ENCODE data around the gene FYCO1. TPM values are rescaled to one million over a fixed set of nuclear protein-coding genes. Genes with fewer than 3 reads are reported as not detected.

Gene FYCO1
- total and polyA plus RNA-seq, 2 of the 13 experiments (the other 11 are each of a cell fraction or from before 2014, with no cell fraction given) = 2.7 to 4.2 TPM

DNA sequence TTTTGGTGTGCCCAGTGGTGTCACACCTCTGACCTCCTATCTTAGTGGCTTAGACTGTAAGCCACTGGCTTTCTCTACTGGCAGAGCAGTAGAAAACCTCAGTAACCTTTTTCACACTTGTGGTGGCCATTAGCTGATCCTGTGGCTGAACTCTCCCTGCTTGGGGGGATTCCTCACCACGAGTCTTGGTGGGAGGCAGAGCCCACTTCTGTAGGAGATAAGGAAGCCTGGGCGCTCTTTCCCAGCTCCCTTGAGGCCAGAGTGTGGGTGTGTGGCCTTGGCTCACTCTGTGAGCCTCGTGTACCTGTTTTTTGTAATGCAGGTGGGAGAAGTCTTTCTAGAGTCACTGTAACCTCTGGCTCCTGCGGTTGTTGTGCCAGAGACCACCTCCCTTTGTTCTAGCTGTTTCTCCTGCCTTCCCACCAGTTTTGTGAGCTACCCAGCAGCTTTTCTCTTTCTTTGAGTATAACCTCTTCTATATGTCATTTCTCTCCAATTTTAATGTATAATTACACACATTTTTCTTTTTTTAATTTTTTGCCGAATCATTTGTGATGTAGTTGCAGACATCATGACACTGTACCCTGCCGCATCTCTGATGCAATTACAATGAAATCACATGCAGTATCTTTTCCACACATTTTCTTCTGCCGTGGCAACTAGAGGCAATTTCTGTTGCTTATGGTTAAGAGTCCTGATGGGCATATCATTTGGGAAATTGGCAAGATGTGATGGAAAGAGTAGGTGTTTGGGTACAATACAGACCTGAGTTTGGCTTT lies 17.9 kb upstream of the FYCO1 start:
- Histone ChIP-seq H4K20me1 (ENCODE audit: insufficient read depth, low read length) (no peaks in the 10 kb centered on the region), H3K4me3 (replicated peaks in 1 of 3; ENCODE audit: insufficient read depth in 1 of 3, low read depth in 2 of 3, low read length in 3 of 3) (no peak overlapping the region), H3K9me3 (ENCODE audit: low read length) (no peaks in the 10 kb centered on the region), H3K27me3 (ENCODE audit: control insufficient read depth in 1 of 2, insufficient read depth in 2 of 2, low read length in 2 of 2) (peaks cover 1% of the 10 kb centered on the region in 2 experiments; a peak in 4 of 5 replicates), H3K4me2 (ENCODE audit: low read depth, low read length) (no peak overlapping the region), H2AFZ (ENCODE audit: low read length) (no peak overlapping the region), H3K79me2 (ENCODE audit: insufficient read depth, low read length) (no peaks in the 10 kb centered on the region), H3K4me1 (ENCODE audit: insufficient read depth, low read length) (no peaks in the 10 kb centered on the region), H3K27ac (ENCODE audit: extremely low read length, insufficient read depth, low read length) (no peak overlapping the region), H3K36me3 (replicated peaks in 1 of 2; ENCODE audit: control insufficient read depth in 1 of 2, insufficient read depth in 2 of 2, low read length in 2 of 2) (no peaks in the 10 kb centered on the region), H3K9ac (ENCODE audit: insufficient read depth, low read depth, low read length) (no peak overlapping the region)
- 48% methylated on average over 4 of the region's 7 CpGs for WGBS (ENCODE audit: low lambda C conversion rate)
- ChIA-PET POLR2A (no interaction called here), CTCF (ENCODE audit: low intra/inter-chr PET ratio, low total read pairs) (no interaction called here)
- ATAC-seq (no peak), FAIRE-seq (no peak), DNase-seq (ENCODE audit: low spot score) (no peak)
- in situ Hi-C loops (cut with HindIII; ENCODE audit: extremely low pct_ligation_motif_present, low pct_unique_long_range_greater_than_20kb) (no loop called here), intact Hi-C loops (cut with micrococcal nuclease; ENCODE audit: unreplicated experiment) (no loop called here)
- no peak for TF ChIP-seq ZFP1 (CRISPR knock-in tag; IDR thresholded peaks at IDR 0.05)
- no peak for TF ChIP-seq SUZ12 (IDR thresholded peaks at IDR 0.05; ENCODE audit: low read depth, low read length)
- no peak for TF ChIP-seq SP4 (CRISPR knock-in tag; IDR thresholded peaks at IDR 0.05)
- TF ChIP-seq CBX1 (IDR thresholded peaks at IDR 0.05; ENCODE audit: low read depth) = no peak
- no peak for TF ChIP-seq SKIL (CRISPR knock-in tag; IDR thresholded peaks at IDR 0.05; ENCODE audit: borderline replicate concordance)
- no peak for TF ChIP-seq ZSCAN21 (CRISPR knock-in tag; IDR thresholded peaks at IDR 0.05; ENCODE audit: borderline replicate concordance)
- no peak for TF ChIP-seq HOXA5 (CRISPR knock-in tag; IDR thresholded peaks at IDR 0.05)
- no peak for TF ChIP-seq YY1 (IDR thresholded peaks at IDR 0.05; ENCODE audit: insufficient read depth, insufficient replicate concordance, low read depth, low read length)
- TF ChIP-seq PITX1 (CRISPR knock-in tag; IDR thresholded peaks at IDR 0.05) = no peak
- TF ChIP-seq HIVEP1 (CRISPR knock-in tag; IDR thresholded peaks at IDR 0.05) = no peak
- TF ChIP-seq DR1 (CRISPR knock-in tag; IDR thresholded peaks at IDR 0.05) = no peak
- BruUV-seq (replicated peaks) = no TSS peak

Data from HepG2 (cell line).